H9 (cell line): ENCODE results near the gene MYMX. TPM values are rescaled to one million over a fixed set of nuclear protein-coding genes. Genes with fewer than 3 reads are reported as not detected.

Source experiments
- DNase-seq: peaks from one replicate; pipeline ENCODE4 v3.0.0-alpha.2; 2017
- H2AFZ ChIP-seq: one replicate; pipeline ENCODE4 v1.6.1; 2013; ENCODE audit warnings: mild to moderate bottlenecking, low read length, control low read depth, moderate library complexity
- H2AK5ac ChIP-seq: 2 replicates; pipeline ENCODE4 v1.6.1; 2013; ENCODE audit warnings: low read length, control low read depth, mixed read lengths; ENCODE audit not compliant: insufficient read length
- H2BK120ac ChIP-seq: one replicate; pipeline ENCODE4 v1.6.1; 2013; ENCODE audit warnings: low read depth, mild to moderate bottlenecking, low read length, control low read depth, inconsistent platforms; ENCODE audit not compliant: poor library complexity, severe bottlenecking
- H2BK12ac ChIP-seq: 2 replicates; pipeline ENCODE4 v1.6.1; 2013; ENCODE audit warnings: low read length, control low read depth, mixed read lengths, low read depth; ENCODE audit not compliant: insufficient read length
- H2BK15ac ChIP-seq: 2 replicates; pipeline ENCODE4 v1.6.1; 2013; ENCODE audit warnings: low read depth, low read length, control low read depth
- H2BK20ac ChIP-seq: one replicate; pipeline ENCODE4 v1.6.1; 2013; ENCODE audit warnings: low read depth, mild to moderate bottlenecking, low read length, control low read depth, inconsistent platforms; ENCODE audit not compliant: poor library complexity, severe bottlenecking
- H2BK5ac ChIP-seq: 2 replicates; pipeline ENCODE4 v1.6.1; 2013; ENCODE audit warnings: low read length, control low read depth, mixed read lengths; ENCODE audit not compliant: insufficient read length
- H3K14ac ChIP-seq: 2 replicates; pipeline ENCODE4 v1.6.1; 2013; ENCODE audit warnings: low read length, control low read depth; ENCODE audit not compliant: insufficient read depth
- H3K18ac ChIP-seq: 2 replicates; pipeline ENCODE4 v1.6.1; 2013; ENCODE audit warnings: low read depth, mild to moderate bottlenecking, mixed read lengths, low read length, control low read depth; ENCODE audit not compliant: insufficient read length
- H3K23ac ChIP-seq: 2 replicates; pipeline ENCODE4 v1.6.1; 2013; ENCODE audit warnings: low read length, control low read depth, mixed read lengths, low read depth; ENCODE audit not compliant: insufficient read length
- H3K23me2 ChIP-seq: 2 replicates; pipeline ENCODE4 v1.6.1; 2013; ENCODE audit warnings: low read depth, mild to moderate bottlenecking, mixed read lengths, low read length, control low read depth; ENCODE audit not compliant: insufficient read length, poor library complexity, severe bottlenecking
- H3K27ac ChIP-seq: 2 replicates; pipeline ENCODE4 v1.5.1; 2013; ENCODE audit warnings: low read length, control low read depth, mixed read lengths, low read depth; ENCODE audit not compliant: insufficient read length
- H3K27me3 ChIP-seq: 2 replicates; pipeline ENCODE4 v1.6.1; 2013; ENCODE audit warnings: low read length, control low read depth, inconsistent platforms; ENCODE audit not compliant: insufficient read depth
- H3K4ac ChIP-seq: 2 replicates; pipeline ENCODE4 v1.6.1; 2013; ENCODE audit warnings: low read depth, mild to moderate bottlenecking, control low read depth, inconsistent platforms, low read length, moderate library complexity
- H3K4me1 ChIP-seq: 2 replicates; pipeline ENCODE4 v1.6.1; 2013; ENCODE audit warnings: low read length, control low read depth, inconsistent platforms; ENCODE audit not compliant: insufficient read depth
- H3K4me2 ChIP-seq: 2 replicates; pipeline ENCODE4 v1.6.1; 2013; ENCODE audit warnings: low read length, control low read depth, mixed read lengths; ENCODE audit not compliant: insufficient read length, insufficient read depth
- H3K56ac ChIP-seq: 2 replicates; pipeline ENCODE4 v1.6.1; 2013; ENCODE audit warnings: low read depth, mild to moderate bottlenecking, mixed read lengths, low read length, control low read depth; ENCODE audit not compliant: insufficient read length
- H3K79me1 ChIP-seq: 2 replicates; pipeline ENCODE4 v1.6.1; 2013; ENCODE audit warnings: low read depth, mild to moderate bottlenecking, moderate library complexity, low read length, control low read depth, inconsistent platforms; ENCODE audit not compliant: insufficient read depth, poor library complexity, severe bottlenecking
- H3K79me2 ChIP-seq: 2 replicates; pipeline ENCODE4 v1.6.1; 2013; ENCODE audit warnings: low read length, control low read depth, inconsistent platforms; ENCODE audit not compliant: insufficient read depth
- H3K9ac ChIP-seq: 2 replicates; pipeline ENCODE4 v1.6.1; 2013; ENCODE audit warnings: low read length, control low read depth, mixed read lengths; ENCODE audit not compliant: insufficient read length; ENCODE audit errors: extremely low read depth
- H3K9me3 ChIP-seq: one replicate; pipeline ENCODE4 v1.6.1; 2013; ENCODE audit warnings: low read depth, low read length, inconsistent platforms; ENCODE audit not compliant: control insufficient read depth
- H3T11ph ChIP-seq: one replicate; pipeline ENCODE4 v1.6.1; 2013; ENCODE audit warnings: mild to moderate bottlenecking, low read length, control low read depth, inconsistent platforms
- H4K20me1 ChIP-seq: one replicate; pipeline ENCODE4 v1.6.1; 2013; ENCODE audit not compliant: control insufficient read depth, insufficient read length, insufficient read depth
- H4K5ac ChIP-seq: 2 replicates; pipeline ENCODE4 v1.6.1; 2013; ENCODE audit warnings: low read depth, mild to moderate bottlenecking, mixed read lengths, low read length, control low read depth; ENCODE audit not compliant: insufficient read length
- H4K8ac ChIP-seq: replicated peaks from 2 replicates; pipeline ENCODE4 v1.6.1; 2013; ENCODE audit warnings: low read length, control low read depth, mixed read lengths, low read depth; ENCODE audit not compliant: insufficient read length
- H4K91ac ChIP-seq: 2 replicates; pipeline ENCODE4 v1.6.1; 2013; ENCODE audit warnings: low read depth, mild to moderate bottlenecking, moderate library complexity, mixed read lengths, low read length, control low read depth; ENCODE audit not compliant: insufficient read length
- H3K27ac Mint-ChIP-seq, 3 experiments: 2 replicates in 2 of 3; 3 replicates in 1 of 3; pipeline ENCODE4 v1.8.0; 2020 to 2021; ENCODE audit warnings: mixed read lengths in 3 of 3, mild to moderate bottlenecking in 1 of 3, moderate library complexity in 1 of 3
- H3K27me3 Mint-ChIP-seq: 2 replicates; pipeline ENCODE4 v1.8.0; 2021; ENCODE audit warnings: low read depth, mild to moderate bottlenecking, moderate library complexity, mixed read lengths
- H3K36me3 Mint-ChIP-seq, 3 experiments: 2 replicates in 2 of 3; 3 replicates in 1 of 3; pipeline ENCODE4 v1.8.0; 2020 to 2021; ENCODE audit warnings: low read depth in 3 of 3, mixed read lengths in 3 of 3; ENCODE audit not compliant: insufficient read depth in 1 of 3
- H3K4me1 Mint-ChIP-seq, 2 experiments: 2 replicates each; pipeline ENCODE4 v1.8.0; 2020; ENCODE audit warnings: mixed read lengths in 2 of 2
- H3K4me3 Mint-ChIP-seq, 2 experiments: 2 replicates in 1 of 2; 3 replicates in 1 of 2; pipeline ENCODE4 v1.8.0; 2020 to 2021; ENCODE audit warnings: mild to moderate bottlenecking in 2 of 2, mixed read lengths in 2 of 2, moderate library complexity in 1 of 2
- H3K9me3 Mint-ChIP-seq, 2 experiments: 2 replicates in 1 of 2; 3 replicates in 1 of 2; pipeline ENCODE4 v1.8.0; 2020; ENCODE audit warnings: mild to moderate bottlenecking in 2 of 2, mixed read lengths in 2 of 2, moderate library complexity in 1 of 2
- whole genome bisulfite sequencing: extraction: QIAGEN DNeasy Blood & Tissue Kit; methylation state at CpG from one replicate; pipeline ENCODE4 v1.1.7; 2013; ENCODE audit warnings: missing lambda C conversion rate, low lambda C conversion rate, mixed read lengths; ENCODE audit not compliant: insufficient read length; ENCODE audit errors: extremely low coverage; 5-methylcytosine and 5-hydroxymethylcytosine counted together
- total RNA-seq: library from RNA; stranded (reverse); gene quantifications from 2 replicates; pipeline ENCODE4 v1.2.1, GENCODE V29; 2021
- TF ChIP-seq, protein P1 (sequence below): fragments of 200-600 bp; sonication (generic); conservative IDR thresholded peaks from 3 replicates; pipeline ENCODE4 v1.8.0; 2021; ENCODE audit warnings: antibody characterized with exemption, mild to moderate bottlenecking

Gene MYMX
- total RNA-seq, 1 experiment from 2014 or later, result 1.1 TPM

GRCh38 chr6:44198684-44199083, 18.0 kb upstream of the MYMX start:
- H3K14ac ChIP-seq, result no peak overlapping the region
- no peaks in the 10 kb centered on the region for H3K9me3 ChIP-seq
- no peak overlapping the region for H3K56ac ChIP-seq
- peaks cover 18% of the 10 kb centered on the region; the same call in 1 of the 2 replicates for H3K4me1 ChIP-seq
- H2BK120ac ChIP-seq, result no peak overlapping the region
- no peak overlapping the region for H4K91ac ChIP-seq
- H3K18ac ChIP-seq, result no peak overlapping the region
- H2BK12ac ChIP-seq, result no peak overlapping the region
- no peak overlapping the region for H3T11ph ChIP-seq
- H3K27me3 ChIP-seq, result no peaks in the 10 kb centered on the region
- no peak overlapping the region for H4K5ac ChIP-seq
- H2AK5ac ChIP-seq, result no peak overlapping the region
- Mint-ChIP-seq H3K36me3 (no peaks in the 10 kb centered on the region), H3K27me3 (no peaks in the 10 kb centered on the region; the same call in 1 of the 2 replicates), H3K4me1 (peaks cover 31 to 32% of the 10 kb centered on the region in 2 experiments), H3K27ac (peak overlapping the region in 1 of 3 experiments; percentile 37; a peak in 1 of 7 replicates), H3K9me3 (no peaks in the 10 kb centered on the region), H3K4me3 (no peak overlapping the region)
- TF ChIP-seq, protein P1, sequence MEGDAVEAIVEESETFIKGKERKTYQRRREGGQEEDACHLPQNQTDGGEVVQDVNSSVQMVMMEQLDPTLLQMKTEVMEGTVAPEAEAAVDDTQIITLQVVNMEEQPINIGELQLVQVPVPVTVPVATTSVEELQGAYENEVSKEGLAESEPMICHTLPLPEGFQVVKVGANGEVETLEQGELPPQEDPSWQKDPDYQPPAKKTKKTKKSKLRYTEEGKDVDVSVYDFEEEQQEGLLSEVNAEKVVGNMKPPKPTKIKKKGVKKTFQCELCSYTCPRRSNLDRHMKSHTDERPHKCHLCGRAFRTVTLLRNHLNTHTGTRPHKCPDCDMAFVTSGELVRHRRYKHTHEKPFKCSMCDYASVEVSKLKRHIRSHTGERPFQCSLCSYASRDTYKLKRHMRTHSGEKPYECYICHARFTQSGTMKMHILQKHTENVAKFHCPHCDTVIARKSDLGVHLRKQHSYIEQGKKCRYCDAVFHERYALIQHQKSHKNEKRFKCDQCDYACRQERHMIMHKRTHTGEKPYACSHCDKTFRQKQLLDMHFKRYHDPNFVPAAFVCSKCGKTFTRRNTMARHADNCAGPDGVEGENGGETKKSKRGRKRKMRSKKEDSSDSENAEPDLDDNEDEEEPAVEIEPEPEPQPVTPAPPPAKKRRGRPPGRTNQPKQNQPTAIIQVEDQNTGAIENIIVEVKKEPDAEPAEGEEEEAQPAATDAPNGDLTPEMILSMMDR, result no peak
- WGBS, result no CpG with 5 or more reads among the region's 3 CpGs
- no peak for DNase-seq
- H3K23me2 ChIP-seq, result no peaks in the 10 kb centered on the region
- H3K23ac ChIP-seq, result no peak overlapping the region
- H3K9ac ChIP-seq, result no peak overlapping the region
- peaks cover 5% of the 10 kb centered on the region for H4K20me1 ChIP-seq
- H3K4me2 ChIP-seq, result no peak overlapping the region
- no peak overlapping the region for H3K4ac ChIP-seq
- no peak overlapping the region for H2BK20ac ChIP-seq
- no peak overlapping the region for H2BK15ac ChIP-seq
- no peaks in the 10 kb centered on the region for H3K79me2 ChIP-seq
- H2AFZ ChIP-seq, result no peak overlapping the region
- no peak overlapping the region for H2BK5ac ChIP-seq
- no peak overlapping the region for H4K8ac ChIP-seq
- H3K79me1 ChIP-seq, result no peaks in the 10 kb centered on the region
- H3K27ac ChIP-seq, result no peak overlapping the region
